ACC112 (cell line): Measurements from ENCODE around the gene PRKCE.

ENCODE experiments used
- H2AFZ ChIP-seq: fragments of 200-600 bp; sonication (generic); one replicate; pipeline ENCODE4 v1.6.0; 2017; ENCODE audit warnings: antibody characterized with exemption, low read length; ENCODE audit not compliant: unreplicated experiment
- H3K27ac ChIP-seq: fragments of 200-600 bp; sonication (generic); 2 replicates; pipeline ENCODE4 v1.5.1; 2014; ENCODE audit warnings: low read depth, mild to moderate bottlenecking, antibody characterized with exemption, low read length, moderate library complexity
- H3K27me3 ChIP-seq: fragments of 200-600 bp; sonication (generic); 2 replicates; pipeline ENCODE4 v1.6.1; 2014; ENCODE audit warnings: mild to moderate bottlenecking, antibody characterized with exemption, low read length, moderate library complexity, mixed read lengths; ENCODE audit not compliant: insufficient read depth
- H3K36me3 ChIP-seq: fragments of 200-600 bp; sonication (generic); 2 replicates; pipeline ENCODE4 v1.6.1; 2016; ENCODE audit warnings: mild to moderate bottlenecking, antibody characterized with exemption, low read length, moderate library complexity, mixed read lengths; ENCODE audit not compliant: insufficient read depth
- H3K4me1 ChIP-seq: fragments of 200-600 bp; sonication (generic); one replicate; pipeline ENCODE4 v1.6.1; 2016; ENCODE audit warnings: low read length, mixed read lengths; ENCODE audit not compliant: insufficient read depth, unreplicated experiment, control insufficient read depth
- H3K4me3 ChIP-seq: fragments of 200-600 bp; sonication (generic); 2 replicates; pipeline ENCODE4 v1.5.1; 2014; ENCODE audit warnings: mild to moderate bottlenecking, low read depth, low read length
- H3K79me2 ChIP-seq: fragments of 200-600 bp; sonication (generic); one replicate; pipeline ENCODE4 v1.6.0; 2016; ENCODE audit warnings: low read length; ENCODE audit not compliant: control insufficient read depth, unreplicated experiment, insufficient read depth

PRKCE gene

GRCh38 chr2:45778720-45779171 is 127.3 kb downstream of the PRKCE start:
- Histone ChIP-seq H3K4me3 (no peak overlapping the region), H3K79me2 (no peaks in the 10 kb centered on the region), H3K4me1 (peaks cover 6% of the 10 kb centered on the region), H3K27me3 (no peaks in the 10 kb centered on the region), H3K27ac (no peak overlapping the region), H2AFZ (no peak overlapping the region), H3K36me3 (no peaks in the 10 kb centered on the region)

GRCh38 chr2:45780541-45781463 is 129.3 kb downstream of the PRKCE start:
- Histone ChIP-seq H3K36me3 (no peaks in the 10 kb centered on the region), H3K4me1 (peaks cover 6% of the 10 kb centered on the region), H3K4me3 (no peak overlapping the region), H3K27ac (no peak overlapping the region), H3K27me3 (no peaks in the 10 kb centered on the region), H3K79me2 (no peaks in the 10 kb centered on the region), H2AFZ (no peak overlapping the region)

GRCh38 chr2:45781464-45781811 is 130.0 kb downstream of the PRKCE start:
- Histone ChIP-seq H3K4me3 (no peak overlapping the region), H2AFZ (no peak overlapping the region), H3K27me3 (no peaks in the 10 kb centered on the region), H3K4me1 (no peaks in the 10 kb centered on the region), H3K36me3 (no peaks in the 10 kb centered on the region), H3K79me2 (no peaks in the 10 kb centered on the region), H3K27ac (no peak overlapping the region)

- H2AFZ ChIP-seq = no peak overlapping the region
- no peak overlapping the region for H3K4me3 ChIP-seq
- no peaks in the 10 kb centered on the region for H3K36me3 ChIP-seq
- H3K27me3 ChIP-seq = no peaks in the 10 kb centered on the region
- no peaks in the 10 kb centered on the region for H3K79me2 ChIP-seq
- H3K4me1 ChIP-seq = no peaks in the 10 kb centered on the region
- H3K27ac ChIP-seq = no peak overlapping the region
Observed at GRCh38 chr2:45782436-45782835, 131.0 kb downstream of the PRKCE start.

GRCh38 chr2:45782986-45783385 is 131.5 kb downstream of the PRKCE start:
- Histone ChIP-seq H3K79me2 (no peaks in the 10 kb centered on the region), H3K27ac (no peak overlapping the region), H3K36me3 (no peaks in the 10 kb centered on the region), H3K4me3 (no peak overlapping the region), H3K27me3 (no peaks in the 10 kb centered on the region), H3K4me1 (no peaks in the 10 kb centered on the region), H2AFZ (no peak overlapping the region)

- H3K4me1 ChIP-seq = no peaks in the 10 kb centered on the region
Observed at GRCh38 chr2:45786030-45786835, 134.8 kb downstream of the PRKCE start.

GRCh38 chr2:45786836-45787357 is 135.4 kb downstream of the PRKCE start:
- H3K4me1 ChIP-seq = no peaks in the 10 kb centered on the region
- H3K27ac ChIP-seq = no peak overlapping the region

More at GRCh38 chr2:45786030-45786835, 134.8 kb downstream of the PRKCE start:
- Histone ChIP-seq H3K79me2 (no peaks in the 10 kb centered on the region), H3K36me3 (no peaks in the 10 kb centered on the region), H2AFZ (no peak overlapping the region), H3K27me3 (no peaks in the 10 kb centered on the region), H3K4me3 (no peak overlapping the region), H3K27ac (no peak overlapping the region)

GRCh38 chr2:45788401-45788800 is 136.9 kb downstream of the PRKCE start:
- Histone ChIP-seq H3K27ac (no peak overlapping the region), H3K79me2 (no peaks in the 10 kb centered on the region), H3K4me1 (no peaks in the 10 kb centered on the region)

More at GRCh38 chr2:45786836-45787357, 135.4 kb downstream of the PRKCE start:
- no peaks in the 10 kb centered on the region for H3K27me3 ChIP-seq
- H2AFZ ChIP-seq = no peak overlapping the region
- H3K4me3 ChIP-seq = no peak overlapping the region
- no peaks in the 10 kb centered on the region for H3K79me2 ChIP-seq
- H3K36me3 ChIP-seq = no peaks in the 10 kb centered on the region

GRCh38 chr2:45789317-45789716 is 137.8 kb downstream of the PRKCE start:
- Histone ChIP-seq H3K36me3 (no peaks in the 10 kb centered on the region), H3K27ac (no peak overlapping the region), H2AFZ (no peak overlapping the region), H3K4me3 (no peak overlapping the region), H3K4me1 (no peaks in the 10 kb centered on the region), H3K79me2 (no peaks in the 10 kb centered on the region), H3K27me3 (no peaks in the 10 kb centered on the region)

More at GRCh38 chr2:45788401-45788800, 136.9 kb downstream of the PRKCE start:
- no peak overlapping the region for H2AFZ ChIP-seq
- no peaks in the 10 kb centered on the region for H3K27me3 ChIP-seq
- no peak overlapping the region for H3K4me3 ChIP-seq
- H3K36me3 ChIP-seq = no peaks in the 10 kb centered on the region

- no peak overlapping the region for H3K27ac ChIP-seq
- H3K27me3 ChIP-seq = no peaks in the 10 kb centered on the region
- no peak overlapping the region for H2AFZ ChIP-seq
- H3K4me3 ChIP-seq = no peak overlapping the region
- H3K4me1 ChIP-seq = no peaks in the 10 kb centered on the region
- no peaks in the 10 kb centered on the region for H3K36me3 ChIP-seq
- H3K79me2 ChIP-seq = no peaks in the 10 kb centered on the region
Observed at GRCh38 chr2:45789961-45790723, 138.7 kb downstream of the PRKCE start.
